ENCODE results near the gene GNB2. TPM values are rescaled to one million over a fixed set of nuclear protein-coding genes. Genes with fewer than 3 reads are reported as not detected.
"Not testable (repeated sequence)": the region's sequence is repeated elsewhere in the genome, so short reads cannot be mapped to it uniquely, and the experiment has no call there.

Gene GNB2
- total and polyA plus RNA-seq, 7 experiments from 2014 or later: 35.8 to 215 (median 114) TPM

DNA sequence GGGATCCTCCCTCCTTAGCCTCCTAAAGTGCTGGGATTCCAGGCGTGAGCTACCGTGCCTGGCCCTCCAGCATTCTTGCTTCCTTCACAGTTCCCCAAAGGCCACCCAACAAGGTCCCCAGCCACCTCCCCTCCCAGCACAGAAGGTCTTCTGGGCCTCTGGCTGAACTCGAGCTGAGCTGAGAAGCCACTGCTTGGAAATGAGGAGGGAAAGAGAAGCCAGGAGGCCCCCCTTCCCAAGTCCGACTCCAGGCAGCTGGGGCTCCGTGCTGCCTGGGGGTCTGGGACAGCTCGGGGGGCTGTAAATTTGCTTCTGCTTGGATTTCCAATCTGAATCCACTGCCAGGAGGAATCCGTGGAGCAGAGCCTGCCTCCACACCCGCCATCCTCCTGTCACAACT lies 41.2 kb downstream of the GNB2 start:
- POLR2A ChIA-PET: no interaction called here
- no peak for ATAC-seq
- CTCF ChIA-PET: no interaction called here
- H3K36me3 Mint-ChIP-seq: peaks cover 0 to 4% (median 0%) of the 10 kb centered on the region in 5 donors
- Histone ChIP-seq H3K4me3 (ENCODE audit: low read length) (no peak overlapping the region), H3K36me3 (ENCODE audit: control insufficient read depth in 2 of 3, insufficient read depth in 3 of 3, low read length in 3 of 3) (no peaks in the 10 kb centered on the region), H3K27ac (ENCODE audit: low read depth, low read length) (no peak overlapping the region), H3K4me1 (ENCODE audit: control insufficient read depth in 2 of 2, insufficient read depth in 2 of 2, low read length in 2 of 2) (no peaks in the 10 kb centered on the region), H3K27me3 (ENCODE audit: control insufficient read depth in 2 of 2, insufficient read depth in 2 of 2, low read length in 2 of 2) (no peaks in the 10 kb centered on the region), H3K9me3 (ENCODE audit: control insufficient read depth in 2 of 3, low read length in 3 of 3) (no peaks in the 10 kb centered on the region)
- no peak overlapping the region for H3K4me3 Mint-ChIP-seq
- H3K27me3 Mint-ChIP-seq: peaks cover 11 to 18% (median 16%) of the 10 kb centered on the region in 5 donors
- peaks cover 0 to 20% (median 7%) of the 10 kb centered on the region in 11 donors for H3K9me3 Mint-ChIP-seq
- intact Hi-C loops (cut with micrococcal nuclease): no loop called here
- peaks cover 0 to 7% (median under 1%) of the 10 kb centered on the region in 7 donors for H3K4me1 Mint-ChIP-seq
- DNase-seq: no peak
- H3K27ac Mint-ChIP-seq: no peak overlapping the region

DNA sequence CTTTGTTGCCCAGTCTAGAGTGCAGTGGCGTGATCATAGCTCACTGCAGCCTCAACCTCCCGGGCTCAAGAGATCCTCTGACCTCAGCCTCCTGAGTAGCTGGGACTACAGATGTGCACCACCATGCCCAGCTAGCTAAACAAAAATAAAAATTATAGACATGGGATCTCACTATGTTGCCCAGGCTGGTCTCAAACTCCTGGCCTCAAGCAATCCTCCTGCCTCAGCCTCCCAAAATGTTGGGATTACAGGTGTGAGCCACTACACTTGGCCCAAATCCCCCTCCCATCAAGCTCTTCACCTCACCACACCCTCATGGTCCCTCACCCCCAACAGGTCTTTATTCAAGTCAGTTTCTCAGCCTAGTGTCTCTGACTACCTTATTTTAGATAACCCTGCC lies 43.5 kb downstream of the GNB2 start:
- H3K4me1 ChIP-seq (ENCODE audit: control insufficient read depth in 2 of 2, insufficient read depth in 2 of 2, low read length in 2 of 2); H3K4me1 Mint-ChIP-seq; H3K27ac Mint-ChIP-seq; H3K36me3 Mint-ChIP-seq; H3K27ac ChIP-seq (ENCODE audit: low read depth, low read length); intact Hi-C loops (cut with micrococcal nuclease); CTCF ChIA-PET; H3K36me3 ChIP-seq (ENCODE audit: control insufficient read depth in 2 of 3, insufficient read depth in 3 of 3, low read length in 3 of 3); H3K4me3 ChIP-seq (ENCODE audit: low read length); H3K4me3 Mint-ChIP-seq; H3K9me3 ChIP-seq (ENCODE audit: control insufficient read depth in 2 of 3, low read length in 3 of 3); H3K27me3 ChIP-seq (ENCODE audit: control insufficient read depth in 2 of 2, insufficient read depth in 2 of 2, low read length in 2 of 2); DNase-seq; ATAC-seq: not testable (repeated sequence)
- H3K9me3 Mint-ChIP-seq: peaks cover 0 to 20% (median 7%) of the 10 kb centered on the region in 11 donors
- POLR2A ChIA-PET: interaction anchor here (0.6 kb wide), 1 partner anchor 153 kb away, joined by 4 read pairs; no protein-coding TSS in a partner anchor
- H3K27me3 Mint-ChIP-seq: peaks cover 26 to 36% (median 33%) of the 10 kb centered on the region in 5 donors

GRCh38 chr7:100719523-100720278 lies 46.2 kb downstream of the GNB2 start:
- no peak overlapping the region for H3K27ac Mint-ChIP-seq
- H3K27ac ChIP-seq (ENCODE audit: low read depth, low read length): no peak overlapping the region
- DNase-seq (no peak), ATAC-seq (no peak)
- POLR2A ChIA-PET: interaction anchor here (0.7 kb wide), 1 partner anchor 52 kb away, joined by 3 read pairs; no protein-coding TSS in a partner anchor
- H3K27me3 ChIP-seq (ENCODE audit: control insufficient read depth in 2 of 2, insufficient read depth in 2 of 2, low read length in 2 of 2): peaks cover 0 to 9% of the 10 kb centered on the region in 2 donors
- CTCF ChIA-PET: no interaction called here
- peaks cover 0 to 5% (median 2%) of the 10 kb centered on the region in 7 donors for H3K4me1 Mint-ChIP-seq
- peaks cover 44 to 51% (median 45%) of the 10 kb centered on the region in 5 donors for H3K27me3 Mint-ChIP-seq
- no peaks in the 10 kb centered on the region for H3K36me3 ChIP-seq (ENCODE audit: control insufficient read depth in 2 of 3, insufficient read depth in 3 of 3, low read length in 3 of 3)
- peaks cover 0 to 4% (median 0%) of the 10 kb centered on the region in 5 donors for H3K36me3 Mint-ChIP-seq
- intact Hi-C loops (cut with micrococcal nuclease): no loop called here
- no peaks in the 10 kb centered on the region for H3K4me1 ChIP-seq (ENCODE audit: control insufficient read depth in 2 of 2, insufficient read depth in 2 of 2, low read length in 2 of 2)
- no peak overlapping the region for H3K4me3 ChIP-seq (ENCODE audit: low read length)
- no peaks in the 10 kb centered on the region for H3K9me3 ChIP-seq (ENCODE audit: control insufficient read depth in 2 of 3, low read length in 3 of 3)
- peaks cover 0 to 20% (median 8%) of the 10 kb centered on the region in 11 donors for H3K9me3 Mint-ChIP-seq
- peak overlapping the region in 2 of 10 donors; percentile 14 to 70 for H3K4me3 Mint-ChIP-seq

- H3K27me3 ChIP-seq (ENCODE audit: control insufficient read depth in 2 of 2, insufficient read depth in 2 of 2, low read length in 2 of 2): peaks cover 0 to 9% of the 10 kb centered on the region in 2 donors
- peak within 1 kb of the TSS in 3 of 10 donors; percentile 14 to 70 (median 43) for H3K4me3 Mint-ChIP-seq
Measured at GRCh38 chr7:100720279-100720670, 46.7 kb downstream of the GNB2 start, which contains the start of gene EPO. EPO (plus strand) TSS chr7:100720468; CDS start chr7:100720981, 513 bp downstream.

GRCh38 chr7:100720671-100721504 lies 47.3 kb downstream of the GNB2 start:
- intact Hi-C loops (cut with micrococcal nuclease): no loop called here
- peak overlapping the region in 2 of 10 donors; percentile 43 to 70 for H3K4me3 Mint-ChIP-seq
- no peak for ATAC-seq
- no peaks in the 10 kb centered on the region for H3K9me3 ChIP-seq (ENCODE audit: control insufficient read depth in 2 of 3, low read length in 3 of 3)
- H3K4me1 ChIP-seq (ENCODE audit: control insufficient read depth in 2 of 2, insufficient read depth in 2 of 2, low read length in 2 of 2): no peaks in the 10 kb centered on the region
- no peak overlapping the region for H3K4me3 ChIP-seq (ENCODE audit: low read length)
- peaks cover 0 to 9% of the 10 kb centered on the region in 2 donors for H3K27me3 ChIP-seq (ENCODE audit: control insufficient read depth in 2 of 2, insufficient read depth in 2 of 2, low read length in 2 of 2)
- CTCF ChIA-PET: no interaction called here
- H3K36me3 ChIP-seq (ENCODE audit: control insufficient read depth in 2 of 3, insufficient read depth in 3 of 3, low read length in 3 of 3): no peaks in the 10 kb centered on the region
- POLR2A ChIA-PET: no interaction called here
- peaks cover 44 to 50% (median 46%) of the 10 kb centered on the region in 5 donors for H3K27me3 Mint-ChIP-seq
- H3K36me3 Mint-ChIP-seq: peaks cover 0 to 4% (median 0%) of the 10 kb centered on the region in 5 donors
- no peak for DNase-seq
- H3K27ac Mint-ChIP-seq: no peak overlapping the region
- peaks cover 0 to 5% (median 4%) of the 10 kb centered on the region in 7 donors for H3K4me1 Mint-ChIP-seq
- no peak overlapping the region for H3K27ac ChIP-seq (ENCODE audit: low read depth, low read length)
- peaks cover 0 to 20% (median 8%) of the 10 kb centered on the region in 11 donors for H3K9me3 Mint-ChIP-seq

More at GRCh38 chr7:100720279-100720670, 46.7 kb downstream of the GNB2 start, which contains the start of gene EPO:
- ChIA-PET POLR2A (interaction anchor here (0.7 kb wide), 1 partner anchor 52 kb away, joined by 3 read pairs; no protein-coding TSS in a partner anchor), CTCF (no interaction called here)
- H3K4me1 ChIP-seq (ENCODE audit: control insufficient read depth in 2 of 2, insufficient read depth in 2 of 2, low read length in 2 of 2): no peaks in the 10 kb centered on the region
- H3K27me3 Mint-ChIP-seq: peaks cover 44 to 53% (median 46%) of the 10 kb centered on the region in 5 donors
- peaks cover 0 to 4% (median 0%) of the 10 kb centered on the region in 5 donors for H3K36me3 Mint-ChIP-seq
- H3K27ac ChIP-seq (ENCODE audit: low read depth, low read length): no peak within 1 kb of the TSS
- H3K36me3 ChIP-seq (ENCODE audit: control insufficient read depth in 2 of 3, insufficient read depth in 3 of 3, low read length in 3 of 3): no peaks in the 10 kb centered on the region
- DNase-seq (no peak), ATAC-seq (no peak)
- intact Hi-C loops (cut with micrococcal nuclease): no loop called here
- H3K9me3 Mint-ChIP-seq: peaks cover 0 to 20% (median 8%) of the 10 kb centered on the region in 11 donors
- H3K9me3 ChIP-seq (ENCODE audit: control insufficient read depth in 2 of 3, low read length in 3 of 3): no peaks in the 10 kb centered on the region
- H3K4me1 Mint-ChIP-seq: peaks cover 0 to 5% (median 4%) of the 10 kb centered on the region in 7 donors
- H3K4me3 ChIP-seq (ENCODE audit: low read length): no peak within 1 kb of the TSS
- no peak within 1 kb of the TSS for H3K27ac Mint-ChIP-seq

- POLR2A ChIA-PET: no interaction called here
- H3K4me3 Mint-ChIP-seq: peak overlapping the region in 1 of 10 donors; percentile 30
- CTCF ChIA-PET: no interaction called here
Measured at GRCh38 chr7:100721505-100721812, 47.9 kb downstream of the GNB2 start.

More at GRCh38 chr7:100721505-100721812, 47.9 kb downstream of the GNB2 start:
- no peak for ATAC-seq
- Histone ChIP-seq H3K27me3 (ENCODE audit: control insufficient read depth in 2 of 2, insufficient read depth in 2 of 2, low read length in 2 of 2) (peaks cover 0 to 9% of the 10 kb centered on the region in 2 donors), H3K27ac (ENCODE audit: low read depth, low read length) (no peak overlapping the region), H3K4me3 (ENCODE audit: low read length) (no peak overlapping the region), H3K4me1 (ENCODE audit: control insufficient read depth in 2 of 2, insufficient read depth in 2 of 2, low read length in 2 of 2) (no peaks in the 10 kb centered on the region), H3K36me3 (ENCODE audit: control insufficient read depth in 2 of 3, insufficient read depth in 3 of 3, low read length in 3 of 3) (no peaks in the 10 kb centered on the region), H3K9me3 (ENCODE audit: control insufficient read depth in 2 of 3, low read length in 3 of 3) (no peaks in the 10 kb centered on the region)
- Mint-ChIP-seq H3K27ac (no peak overlapping the region), H3K4me1 (peaks cover 0 to 5% (median 4%) of the 10 kb centered on the region in 7 donors), H3K27me3 (peaks cover 44 to 50% (median 46%) of the 10 kb centered on the region in 5 donors), H3K36me3 (peaks cover 0 to 4% (median 0%) of the 10 kb centered on the region in 5 donors), H3K9me3 (peaks cover 0 to 20% (median 8%) of the 10 kb centered on the region in 11 donors)
- DNase-seq: no peak
- intact Hi-C loops (cut with micrococcal nuclease): no loop called here

Data from naive thymus-derived CD4-positive, alpha-beta T cell (primary cell).